Thymus (tissue), 11 donors: ENCODE measurements around the gene CTNNB1. TPM values are rescaled to one million over a fixed set of nuclear protein-coding genes. Genes with fewer than 3 reads are reported as not detected.

Experiments
- DNase-seq, 9 donors: peaks; one replicate each; pipeline ENCODE4 v3.0.0-alpha.2; 2013; ENCODE audit warnings: low spot score in 9 of 9, low read depth in 6 of 9, missing footprints in 1 of 9
- H3K27ac ChIP-seq, 2 donors: one replicate each; pipeline ENCODE4 v1.5.1; 2013; ENCODE audit warnings: control low read depth in 1 of 2, low read depth in 1 of 2, low read length in 1 of 2, mild to moderate bottlenecking in 1 of 2, moderate library complexity in 1 of 2
- H3K27me3 ChIP-seq, 2 donors: one replicate each; pipeline ENCODE4 v1.5.1; 2013; ENCODE audit warnings: low read length in 1 of 2; ENCODE audit not compliant: control insufficient read depth in 2 of 2, insufficient read depth in 1 of 2
- H3K36me3 ChIP-seq, 2 donors: one replicate each; pipeline ENCODE4 v1.5.1; 2013; ENCODE audit warnings: low read length in 1 of 2, mild to moderate bottlenecking in 1 of 2, moderate library complexity in 1 of 2; ENCODE audit not compliant: control insufficient read depth in 2 of 2, insufficient read depth in 2 of 2
- H3K4me1 ChIP-seq, 2 donors: one replicate each; pipeline ENCODE4 v1.5.1; 2013; ENCODE audit warnings: low read length in 2 of 2; ENCODE audit not compliant: control insufficient read depth in 2 of 2, insufficient read depth in 2 of 2
- H3K4me3 ChIP-seq, 2 donors: one replicate each; pipeline ENCODE4 v1.5.1; 2013; ENCODE audit warnings: low read length in 2 of 2, control low read depth in 1 of 2, mild to moderate bottlenecking in 1 of 2
- H3K9me3 ChIP-seq, 2 donors: one replicate each; pipeline ENCODE4 v1.5.1; 2013; ENCODE audit warnings: low read length in 1 of 2, mild to moderate bottlenecking in 1 of 2; ENCODE audit not compliant: control insufficient read depth in 2 of 2, insufficient read depth in 1 of 2
- WGBS: extraction: QIAGEN DNeasy Blood & Tissue Kit; methylation state at CpG from one replicate; pipeline ENCODE4 v1.1.7; 2013; 5-methylcytosine and 5-hydroxymethylcytosine counted together
- polyA plus RNA-seq: library from polyadenylated mRNA; stranded (reverse); fragments of 200-250 nt; gene quantifications from one replicate; pipeline ENCODE4 v1.2.3, GENCODE V29; 2013
- total RNA-seq: library from RNA; stranded (reverse); fragments of 120-200 nt; gene quantifications from one replicate; pipeline ENCODE4 v1.2.4, GENCODE V29; 2013
- donor health status: healthy.

The CTNNB1 gene
- total and polyA plus RNA-seq, 2 donors: 165 to 270 TPM

DNA sequence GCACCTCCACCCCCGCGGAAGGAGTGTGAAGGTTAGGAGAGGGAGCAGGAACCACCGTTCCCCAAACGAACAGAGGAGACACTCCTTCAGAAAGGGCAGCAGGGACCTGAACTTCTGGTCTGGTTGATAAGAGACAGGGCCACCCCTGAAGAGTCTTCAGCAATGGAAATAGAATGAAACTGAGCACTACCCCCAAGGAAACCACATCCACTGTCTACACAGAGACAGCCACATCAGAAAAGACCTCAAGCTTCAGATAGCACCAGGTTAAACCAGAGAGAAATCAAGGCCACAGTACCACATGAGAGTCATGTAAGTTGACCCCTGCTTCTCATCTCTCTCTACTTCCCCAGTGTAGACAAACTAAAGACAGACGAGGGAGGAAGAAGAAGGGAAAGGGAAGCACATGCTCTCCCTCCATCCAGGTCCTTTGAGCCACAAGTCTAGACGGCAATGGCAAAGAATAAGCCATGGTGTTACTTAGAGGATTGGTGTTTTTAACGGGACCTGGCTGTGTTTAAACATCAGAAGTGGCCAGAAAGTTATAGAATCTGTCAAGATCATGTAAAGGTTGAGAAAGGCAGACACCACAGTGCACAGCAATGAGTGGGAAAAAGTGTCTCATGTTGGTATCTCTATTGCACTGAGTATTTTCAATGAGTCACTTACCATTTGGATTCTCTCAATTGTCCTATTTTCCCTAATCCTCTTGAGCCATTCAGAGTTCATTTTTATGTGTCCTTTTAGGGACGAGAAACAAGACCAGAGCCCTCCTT lies 31.4 kb upstream of the CTNNB1 start:
- Histone ChIP-seq H3K27me3 (peaks cover 0 to 3% of the 10 kb centered on the region in 2 donors), H3K27ac (no peak overlapping the region), H3K4me1 (peaks cover 0 to 2% of the 10 kb centered on the region in 2 donors), H3K4me3 (no peak overlapping the region), H3K36me3 (no peaks in the 10 kb centered on the region), H3K9me3 (no peaks in the 10 kb centered on the region)
- DNase-seq: peak in 1 of 9 donors; percentile 31
- WGBS: 62% methylated on average over 8 of the region's 8 CpGs

DNA sequence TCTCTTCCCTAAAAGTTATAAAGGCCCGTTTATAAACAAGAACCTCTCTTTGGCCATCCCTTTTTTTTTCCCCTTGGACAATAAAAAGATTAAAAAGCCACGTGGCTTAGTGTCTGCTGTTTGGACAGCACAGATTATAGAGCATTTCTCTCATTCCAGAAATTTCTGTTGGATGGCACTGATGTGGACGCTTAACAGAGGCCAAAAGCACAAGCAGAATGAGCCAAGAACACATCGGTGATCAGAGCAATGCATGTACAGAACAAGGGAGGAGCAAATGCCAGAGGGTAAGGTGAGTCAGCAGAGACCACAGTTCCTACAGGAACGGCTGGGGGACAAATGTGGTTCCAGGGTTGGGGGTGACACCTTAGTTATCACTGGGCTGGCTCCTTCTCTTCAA lies 30.3 kb upstream of the CTNNB1 start:
- Histone ChIP-seq H3K4me3 (no peak overlapping the region), H3K27me3 (peaks cover 0 to 3% of the 10 kb centered on the region in 2 donors), H3K27ac (no peak overlapping the region), H3K9me3 (no peaks in the 10 kb centered on the region), H3K36me3 (no peaks in the 10 kb centered on the region), H3K4me1 (peaks cover 0 to 2% of the 10 kb centered on the region in 2 donors)
- 93% methylated on average over 5 of the region's 5 CpGs for WGBS
- no peak for DNase-seq

DNA sequence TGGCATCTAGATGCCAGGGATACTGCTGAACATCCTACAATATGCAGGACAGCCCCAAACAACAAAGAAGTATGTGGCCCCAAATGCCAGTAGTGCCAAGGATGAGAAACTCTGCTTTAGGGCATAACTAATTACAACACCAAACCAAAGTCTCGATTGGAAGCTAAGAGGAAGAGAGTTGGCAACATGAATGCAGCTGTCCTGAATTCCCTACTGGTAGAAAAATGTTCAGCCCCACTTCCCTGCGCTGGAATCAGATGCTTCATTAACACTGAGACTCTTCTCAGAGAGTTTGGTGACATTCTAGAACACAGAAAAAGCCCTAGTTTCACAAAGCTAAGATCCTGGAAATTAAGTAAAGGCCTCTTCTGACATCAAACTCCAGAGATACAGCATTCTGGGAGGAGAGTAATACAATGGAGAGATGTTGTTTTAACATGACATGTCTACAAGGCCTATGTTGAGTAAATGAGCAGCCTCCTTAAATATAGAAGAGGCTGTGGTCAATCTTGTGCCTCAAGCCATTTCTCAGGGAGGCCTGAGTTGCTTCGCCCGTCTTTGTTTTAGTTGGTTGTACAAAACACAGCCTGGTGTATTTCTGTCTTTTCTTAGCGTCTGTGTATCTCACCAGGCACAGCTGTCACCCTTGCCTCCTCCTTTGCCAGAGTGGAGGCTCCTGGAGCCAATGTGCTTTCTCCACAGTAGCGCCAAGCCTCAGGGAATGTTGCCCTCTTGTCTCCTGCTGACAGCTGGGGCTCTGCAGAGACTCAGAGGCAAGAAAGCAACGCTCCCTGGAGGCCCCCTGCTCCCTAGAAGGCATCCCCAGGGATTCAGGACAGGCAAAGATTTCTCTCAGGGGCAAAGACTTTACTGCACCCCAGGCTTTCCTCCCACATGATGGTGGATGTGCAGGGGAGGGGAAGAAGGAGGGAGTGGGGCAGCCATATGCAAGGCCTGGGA lies 25.1 kb upstream of the CTNNB1 start:
- Histone ChIP-seq H3K4me1 (no peaks in the 10 kb centered on the region), H3K27ac (no peak overlapping the region), H3K4me3 (no peak overlapping the region), H3K36me3 (no peaks in the 10 kb centered on the region), H3K27me3 (peaks cover 0 to 5% of the 10 kb centered on the region in 2 donors), H3K9me3 (no peaks in the 10 kb centered on the region)
- 93% methylated on average over 7 of the region's 7 CpGs for WGBS
- DNase-seq: no peak

DNA sequence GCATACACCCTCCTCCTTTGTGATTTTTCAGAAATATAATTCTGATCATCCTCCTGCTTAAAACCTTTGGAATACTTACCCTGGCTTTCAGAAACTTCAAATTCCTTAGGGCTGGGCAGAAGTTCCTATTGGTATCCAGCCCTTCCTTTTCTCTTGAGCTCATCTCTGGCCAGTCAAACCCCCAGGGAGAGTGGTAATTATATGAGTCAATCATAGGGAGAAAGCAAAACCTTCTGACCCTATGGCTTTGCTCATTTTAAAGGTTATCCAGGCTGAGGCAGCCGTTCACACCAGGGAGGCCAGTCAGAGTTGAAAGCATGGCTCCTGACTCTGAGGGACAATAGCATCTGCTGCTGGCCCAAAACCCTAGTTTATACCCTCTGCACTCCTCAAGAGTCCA lies 23.9 kb upstream of the CTNNB1 start:
- Histone ChIP-seq H3K9me3 (no peaks in the 10 kb centered on the region), H3K4me1 (no peaks in the 10 kb centered on the region), H3K36me3 (no peaks in the 10 kb centered on the region), H3K4me3 (no peak overlapping the region), H3K27ac (no peak overlapping the region), H3K27me3 (peaks cover 0 to 2% of the 10 kb centered on the region in 2 donors)
- WGBS: 98% methylated on average over 1 of the region's 1 CpG
- DNase-seq: no peak

- Histone ChIP-seq H3K27me3 (peaks cover 0 to 2% of the 10 kb centered on the region in 2 donors), H3K27ac (no peak overlapping the region), H3K4me1 (no peaks in the 10 kb centered on the region), H3K9me3 (no peaks in the 10 kb centered on the region), H3K36me3 (no peaks in the 10 kb centered on the region), H3K4me3 (no peak overlapping the region)
- DNase-seq: no peak
- 92% methylated on average over 3 of the region's 3 CpGs for WGBS
These were observed 22.7 kb upstream of the CTNNB1 start for GRCh38 chr3:41176596-41176995.

- no peaks in the 10 kb centered on the region for H3K4me1 ChIP-seq
- peaks cover 0 to 2% of the 10 kb centered on the region in 2 donors for H3K27me3 ChIP-seq
- no peaks in the 10 kb centered on the region for H3K9me3 ChIP-seq
- no peak overlapping the region for H3K27ac ChIP-seq
- WGBS: 95% methylated on average over 2 of the region's 2 CpGs
- no peaks in the 10 kb centered on the region for H3K36me3 ChIP-seq
- H3K4me3 ChIP-seq: no peak overlapping the region
- no peak for DNase-seq
These were observed 20.7 kb upstream of the CTNNB1 start for GRCh38 chr3:41178576-41178975.

GRCh38 chr3:41180396-41180795 lies 18.9 kb upstream of the CTNNB1 start:
- over 99% methylated on average over 2 of the region's 2 CpGs for WGBS
- Histone ChIP-seq H3K4me3 (no peak overlapping the region), H3K9me3 (no peaks in the 10 kb centered on the region), H3K27ac (no peak overlapping the region), H3K4me1 (no peaks in the 10 kb centered on the region), H3K27me3 (peaks cover 0 to 2% of the 10 kb centered on the region in 2 donors), H3K36me3 (no peaks in the 10 kb centered on the region)
- no peak for DNase-seq

DNA sequence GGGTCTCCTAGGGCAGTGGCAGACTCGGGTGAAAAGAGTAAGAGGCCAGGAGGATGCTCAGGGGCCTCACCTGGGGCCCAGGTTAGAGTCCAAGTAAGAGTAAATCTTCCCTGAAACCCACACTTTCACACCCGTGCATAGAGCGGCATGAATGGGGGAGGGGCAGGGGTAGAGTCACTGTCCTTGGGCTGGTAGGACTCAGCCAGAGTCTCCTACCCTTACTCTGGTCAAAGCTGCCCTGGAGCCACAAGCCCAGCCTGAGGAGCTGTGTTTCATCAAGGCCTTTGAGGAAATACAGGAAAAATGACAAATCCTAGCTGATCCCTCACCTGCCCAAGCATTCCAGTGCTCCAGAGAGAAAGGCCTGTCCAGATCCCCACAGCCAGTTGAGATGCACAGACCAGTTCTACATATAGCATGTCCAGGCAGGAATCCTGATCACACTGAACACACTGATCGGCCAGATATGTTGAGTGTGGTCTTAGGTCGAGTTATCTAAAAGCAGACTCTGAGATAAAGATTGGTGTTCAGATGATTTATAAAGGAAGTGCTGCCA lies 16.7 kb upstream of the CTNNB1 start:
- no peak for DNase-seq
- no peak overlapping the region for H3K4me3 ChIP-seq
- H3K36me3 ChIP-seq: no peaks in the 10 kb centered on the region
- H3K4me1 ChIP-seq: no peaks in the 10 kb centered on the region
- WGBS: 62% methylated on average over 5 of the region's 5 CpGs
- H3K27ac ChIP-seq: no peak overlapping the region
- H3K9me3 ChIP-seq: no peaks in the 10 kb centered on the region
- no peaks in the 10 kb centered on the region for H3K27me3 ChIP-seq

DNA sequence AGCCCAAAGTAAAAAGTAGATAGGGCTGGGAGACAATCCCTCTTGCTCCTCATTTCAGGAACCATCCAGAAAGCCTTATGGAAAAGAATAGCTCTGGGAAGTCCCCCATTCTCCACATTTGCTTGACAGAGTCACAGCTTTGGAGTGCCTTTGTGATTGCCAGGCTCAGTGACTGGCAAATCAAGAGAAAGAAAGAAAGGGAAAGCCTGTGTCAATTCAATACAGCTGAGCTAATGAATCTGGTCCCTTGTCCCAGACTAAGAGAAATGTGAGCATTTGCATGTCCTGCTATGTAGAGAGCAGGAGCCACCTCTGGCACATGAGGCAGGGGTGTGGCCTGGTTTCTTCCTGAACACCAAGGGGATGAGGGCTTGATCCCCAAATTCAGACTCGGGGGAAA lies 14.9 kb upstream of the CTNNB1 start:
- no peak overlapping the region for H3K27ac ChIP-seq
- no peaks in the 10 kb centered on the region for H3K9me3 ChIP-seq
- WGBS: 82% methylated on average over 1 of the region's 1 CpG
- H3K27me3 ChIP-seq: no peaks in the 10 kb centered on the region
- no peak overlapping the region for H3K4me3 ChIP-seq
- no peak for DNase-seq
- no peaks in the 10 kb centered on the region for H3K4me1 ChIP-seq
- H3K36me3 ChIP-seq: no peaks in the 10 kb centered on the region
